ENCODE data around the gene MYZAP. TPM values are rescaled to one million over a fixed set of nuclear protein-coding genes. Genes with fewer than 3 reads are reported as not detected.

Gene MYZAP
- total and polyA plus RNA-seq, 4 donors = 0.50 to 1.8 (median 0.99) TPM

GRCh38 chr15:57594479-57594878 is 2.8 kb downstream of the MYZAP start:
- TF ChIP-seq FOXA1 (IDR thresholded peaks at IDR 0.05) (no peak), SP1 (IDR thresholded peaks at IDR 0.05) (no peak), FOXA2 (IDR thresholded peaks at IDR 0.05) (no peak), NR2F2 (IDR thresholded peaks at IDR 0.05) (no peak), ATF3 (IDR thresholded peaks at IDR 0.05) (no peak), YY1 (IDR thresholded peaks at IDR 0.05) (no peak), GABPA (IDR thresholded peaks at IDR 0.05 in 1 of 2, conservative IDR thresholded peaks at IDR 0.05 in 1 of 2) (no peak), RXRA (IDR thresholded peaks at IDR 0.05) (no peak), ZBTB33 (IDR thresholded peaks at IDR 0.05) (no peak), HNF4A (conservative IDR thresholded peaks at IDR 0.05) (no peak), CTCF (IDR thresholded peaks at IDR 0.05; ENCODE audit: low read depth, low read length, missing input control) (no peak), EGR1 (IDR thresholded peaks at IDR 0.05; ENCODE audit: low read depth in 2 of 2) (no peak), HNF4G (IDR thresholded peaks at IDR 0.05) (no peak), JUND (IDR thresholded peaks at IDR 0.05) (no peak), RAD21 (IDR thresholded peaks at IDR 0.05) (no peak), MAX (IDR thresholded peaks at IDR 0.05) (no peak), TAF1 (conservative IDR thresholded peaks at IDR 0.05) (no peak), REST (IDR thresholded peaks at IDR 0.05) (no peak)
- Histone ChIP-seq H3K9me3 (ENCODE audit: control insufficient read depth in 4 of 4, low read length in 3 of 4) (no peaks in the 10 kb centered on the region), H3K9ac (ENCODE audit: low read depth in 1 of 2, low read length in 2 of 2) (no peak overlapping the region), H3K27me3 (ENCODE audit: control insufficient read depth in 4 of 4, insufficient read depth in 4 of 4, low read length in 3 of 4) (peaks cover 0 to 2% (median 0%) of the 10 kb centered on the region in 4 donors), H3K36me3 (ENCODE audit: control insufficient read depth in 4 of 4, insufficient read depth in 3 of 4, low read depth in 1 of 4, low read length in 3 of 4) (no peaks in the 10 kb centered on the region), H3K27ac (ENCODE audit: low read depth in 1 of 2, low read length in 2 of 2) (no peak overlapping the region), H3K4me1 (ENCODE audit: control insufficient read depth in 4 of 4, insufficient read depth in 4 of 4, low read length in 3 of 4) (peaks cover 0 to 5% (median 4%) of the 10 kb centered on the region in 4 donors), H3K4me3 (ENCODE audit: low read depth in 1 of 3, low read length in 3 of 3) (no peak overlapping the region)
- WGBS = 96% methylated on average over 6 of the region's 6 CpGs
- DNase-seq (ENCODE audit: low spot score) = no peak

Data from liver (tissue), 9 donors.